Esophagus muscularis mucosa (tissue), 4 donors: ENCODE data around the gene KAZN. TPM values are rescaled to one million over a fixed set of nuclear protein-coding genes. Genes with fewer than 3 reads are reported as not detected.

Experiments used
- DNase-seq: peaks from one replicate; pipeline ENCODE4 v3.0.0-alpha.2; 2017; ENCODE audit errors: extremely low spot score
- H3K27ac ChIP-seq, 4 donors: fragments of 200-600 bp; sonication (generic); replicated peaks in 1 of 4; 1 replicate in 3 of 4; 2 replicates in 1 of 4; pipeline ENCODE4 v1.5.1; 2016 to 2019; ENCODE audit warnings: mild to moderate bottlenecking in 1 of 4
- H3K27me3 ChIP-seq, 4 donors: fragments of 200-600 bp; sonication (generic); one replicate each; pipeline versions ENCODE4 v1.5.1 to v1.6.0; 2016 to 2019
- H3K36me3 ChIP-seq, 4 donors: fragments of 200-600 bp; sonication (generic); one replicate each; pipeline ENCODE4 v1.5.1; 2016 to 2019
- H3K4me1 ChIP-seq, 4 donors: fragments of 200-600 bp; sonication (generic); one replicate each; pipeline ENCODE4 v1.5.1; 2016 to 2019
- H3K4me3 ChIP-seq, 4 donors: fragments of 200-600 bp; sonication (generic); 1 replicate in 2 of 4; 2 replicates in 2 of 4; pipeline ENCODE4 v1.5.1; 2016 to 2019; ENCODE audit warnings: mild to moderate bottlenecking in 4 of 4, moderate library complexity in 1 of 4
- H3K9me3 ChIP-seq, 4 donors: fragments of 200-600 bp; sonication (generic); 1 replicate in 3 of 4; 2 replicates in 1 of 4; pipeline ENCODE4 v1.5.1; 2016 to 2019
- CTCF ChIP-seq, 3 experiments: fragments of 200-600 bp in 2 of 3; fragments of 450-650 bp in 1 of 3; sonication (generic) in 2 of 3; IDR thresholded peaks; one replicate each; pipeline ENCODE4 v1.5.1; 2017 to 2019; ENCODE audit warnings: antibody characterized with exemption in 3 of 3, mild to moderate bottlenecking in 2 of 3, moderate library complexity in 1 of 3
- EP300 ChIP-seq: sonication (generic); formaldehyde crosslinking; IDR thresholded peaks from one replicate; pipeline ENCODE4 v1.6.1; 2017; ENCODE audit warnings: antibody characterized with exemption
- POLR2A ChIP-seq: fragments of 450-650 bp; IDR thresholded peaks from one replicate; pipeline ENCODE4 v1.6.1; 2017; ENCODE audit warnings: antibody characterized with exemption, moderate library complexity, mild to moderate bottlenecking, low read depth
- POLR2AphosphoS5 ChIP-seq, 2 donors: sonication (generic); formaldehyde crosslinking; IDR thresholded peaks; one replicate each; pipeline ENCODE4 v1.6.1; 2017; ENCODE audit warnings: antibody characterized with exemption in 2 of 2
- WGBS: methylation state at CpG from one replicate; pipeline ENCODE4 v1.1.5; 2018; 5-methylcytosine and 5-hydroxymethylcytosine counted together
- intact Hi-C: fragments of 100-400 bp; cut with DNase I; formaldehyde crosslinking; loops from one replicate; pipeline ENCODE4 v1.15.1; 2023
- total RNA-seq, 4 donors: library from RNA; depleted of rRNA; stranded (reverse); fragments of >200 nt; gene quantifications; one replicate each; pipeline versions ENCODE4 v1.1.0 to v1.2.1, GENCODE V29; 2016

Gene KAZN
- total RNA-seq, 4 donors from 2014 or later: 9.9 to 14.1 (median 11.9) TPM

DNA sequence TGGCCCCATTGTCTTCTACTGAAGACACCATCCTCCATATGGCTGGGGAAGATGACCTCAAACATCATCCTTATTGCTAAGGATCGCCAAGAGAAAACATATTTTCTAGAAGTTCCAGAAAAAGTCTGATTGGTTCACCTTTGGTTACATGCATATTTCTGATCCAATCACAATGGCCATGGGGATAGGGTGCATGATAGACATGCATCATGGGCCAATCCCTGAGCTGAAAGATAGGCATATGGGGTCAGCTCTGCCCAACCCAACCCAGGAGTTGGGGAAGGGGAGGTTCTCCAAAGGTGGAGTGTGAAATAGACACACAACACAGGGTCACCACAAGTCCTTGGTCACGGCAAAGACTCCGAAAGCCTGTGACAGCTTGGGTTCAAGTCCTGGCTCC is 278.7 kb downstream of the KAZN start:
- Histone ChIP-seq H3K9me3 (no peaks in the 10 kb centered on the region), H3K4me3 (no peak overlapping the region), H3K36me3 (no peaks in the 10 kb centered on the region), H3K27me3 (peaks cover 0 to 28% (median 0%) of the 10 kb centered on the region in 4 donors), H3K4me1 (peaks cover 0 to 7% (median 0%) of the 10 kb centered on the region in 4 donors), H3K27ac (no peak overlapping the region)
- intact Hi-C loops: no loop called here
- no peak for TF ChIP-seq CTCF (IDR thresholded peaks at IDR 0.05)
- no peak for TF ChIP-seq POLR2A
- TF ChIP-seq POLR2AphosphoS5 (IDR thresholded peaks at IDR 0.05): no peak
- TF ChIP-seq EP300: no peak
- no peak for DNase-seq
- WGBS: 100% methylated on average over 3 of the region's 3 CpGs

GRCh38 chr1:14878124-14878523 is 279.6 kb downstream of the KAZN start:
- Histone ChIP-seq H3K4me1 (peaks cover 0 to 7% (median 0%) of the 10 kb centered on the region in 4 donors), H3K27me3 (peaks cover 0 to 26% (median 0%) of the 10 kb centered on the region in 4 donors), H3K9me3 (no peaks in the 10 kb centered on the region), H3K36me3 (no peaks in the 10 kb centered on the region), H3K27ac (no peak overlapping the region), H3K4me3 (no peak overlapping the region)
- no peak for TF ChIP-seq POLR2AphosphoS5 (IDR thresholded peaks at IDR 0.05)
- TF ChIP-seq POLR2A: no peak
- TF ChIP-seq EP300: no peak
- TF ChIP-seq CTCF (IDR thresholded peaks at IDR 0.05): no peak
- DNase-seq: no peak
- intact Hi-C loops: no loop called here

DNA sequence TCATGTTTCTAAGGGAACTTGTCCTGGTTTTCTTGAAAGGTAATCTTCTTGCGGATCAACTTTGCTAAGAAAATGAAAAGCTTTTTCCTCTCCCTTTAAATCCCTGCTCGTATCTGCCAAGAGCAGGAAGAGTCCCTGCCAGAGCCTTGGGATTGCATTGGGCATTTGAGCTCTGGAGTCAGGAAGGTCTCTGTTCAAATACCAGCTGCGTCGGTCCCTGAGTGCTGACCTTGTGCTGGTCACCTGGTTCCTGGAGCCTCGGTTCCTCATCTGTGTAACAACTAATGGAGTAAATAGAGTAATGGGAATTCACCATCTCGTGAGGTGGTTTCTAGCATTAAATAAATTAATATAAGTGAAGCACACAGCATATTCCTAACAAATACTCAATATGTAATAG is 280.5 kb downstream of the KAZN start:
- H3K36me3 ChIP-seq: no peaks in the 10 kb centered on the region
- no peak for TF ChIP-seq POLR2A
- no peak for TF ChIP-seq CTCF (IDR thresholded peaks at IDR 0.05)
- no peak for TF ChIP-seq POLR2AphosphoS5 (IDR thresholded peaks at IDR 0.05)
- no peaks in the 10 kb centered on the region for H3K9me3 ChIP-seq
- peaks cover 0 to 17% (median 0%) of the 10 kb centered on the region in 4 donors for H3K27me3 ChIP-seq
- intact Hi-C loops: no loop called here
- H3K27ac ChIP-seq: no peak overlapping the region
- no peak overlapping the region for H3K4me3 ChIP-seq
- DNase-seq: no peak
- H3K4me1 ChIP-seq: peaks cover 0 to 7% (median 0%) of the 10 kb centered on the region in 4 donors
- 89% methylated on average over 6 of the region's 6 CpGs for WGBS

DNA sequence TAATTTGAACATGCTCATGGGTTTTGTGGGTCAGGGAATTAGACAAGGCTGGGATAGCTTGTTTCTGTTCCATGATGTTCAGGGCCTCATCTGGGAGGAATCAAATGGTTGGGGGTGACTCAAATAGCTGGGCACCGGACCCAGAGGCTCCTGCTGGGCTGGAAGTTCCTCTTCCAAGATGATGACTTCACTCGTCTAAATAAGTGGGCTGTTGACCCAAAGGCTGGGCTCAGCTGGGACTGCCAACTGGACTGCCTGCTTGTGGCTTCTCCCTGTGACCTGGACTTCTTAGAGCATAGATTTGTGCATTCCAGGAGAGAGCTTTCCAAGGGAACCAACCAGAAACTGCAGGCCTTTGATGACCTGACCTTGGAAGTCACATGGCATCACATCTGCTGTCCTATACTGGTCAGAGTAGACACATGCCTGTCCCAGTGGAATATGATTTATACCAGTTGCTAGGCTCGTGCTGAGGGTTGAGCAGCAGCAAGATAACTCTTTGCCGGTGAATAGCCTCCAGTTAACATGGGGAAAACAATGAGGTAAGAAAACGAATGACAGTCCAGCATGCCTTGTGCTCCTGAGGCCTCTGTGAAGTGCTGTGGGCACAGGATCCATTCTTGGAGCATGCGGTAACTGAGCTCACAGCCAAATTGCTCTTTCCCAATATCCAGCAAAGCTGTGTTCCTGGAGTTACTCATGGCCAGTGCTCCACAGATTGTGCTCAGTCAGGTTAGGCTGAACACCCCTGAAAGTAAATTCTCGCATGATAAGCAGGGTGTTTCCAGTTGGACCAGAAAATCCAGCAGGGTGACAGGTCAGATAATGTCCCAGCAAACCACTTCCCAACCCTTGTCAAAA is 282.2 kb downstream of the KAZN start:
- intact Hi-C loops: no loop called here
- no peaks in the 10 kb centered on the region for H3K9me3 ChIP-seq
- DNase-seq: no peak
- no peak overlapping the region for H3K4me3 ChIP-seq
- H3K27me3 ChIP-seq: peaks cover 0 to 10% (median 0%) of the 10 kb centered on the region in 4 donors
- H3K27ac ChIP-seq: peak overlapping the region in 1 of 4 donors; percentile 44
- peaks cover 0 to 7% (median 0%) of the 10 kb centered on the region in 4 donors for H3K4me1 ChIP-seq
- WGBS: 69% methylated on average over 7 of the region's 7 CpGs
- no peaks in the 10 kb centered on the region for H3K36me3 ChIP-seq
- no peak for TF ChIP-seq EP300
- no peak for TF ChIP-seq CTCF (IDR thresholded peaks at IDR 0.05)
- no peak for TF ChIP-seq POLR2A
- no peak for TF ChIP-seq POLR2AphosphoS5 (IDR thresholded peaks at IDR 0.05)
